Fibroblast of skin of right quadriceps (primary cell): ENCODE data around the gene FAM13A.

ENCODE experiments used
- DNase-seq: peaks from one replicate; pipeline ENCODE4 v3.0.0-alpha.2; 2013

The FAM13A gene

GRCh38 chr4:88828842-88829571 is 228.0 kb downstream of the FAM13A start:
- DNase-seq = no peak

- no peak for DNase-seq
Observed at GRCh38 chr4:88827442-88827841, 229.5 kb downstream of the FAM13A start.

GRCh38 chr4:88826771-88827170 is 230.2 kb downstream of the FAM13A start:
- no peak for DNase-seq

GRCh38 chr4:88825931-88826330 is 231.1 kb downstream of the FAM13A start:
- DNase-seq = no peak

- peak; percentile 91 for DNase-seq
Observed at GRCh38 chr4:88823058-88823919, 233.7 kb downstream of the FAM13A start.

- no peak for DNase-seq
Observed at GRCh38 chr4:88822034-88822789, 234.8 kb downstream of the FAM13A start.

- no peak for DNase-seq
Observed at GRCh38 chr4:88821522-88821921, 235.5 kb downstream of the FAM13A start.

GRCh38 chr4:88820698-88821415 is 236.1 kb downstream of the FAM13A start:
- DNase-seq = no peak

- DNase-seq = no peak
Observed at GRCh38 chr4:88819818-88820697, 236.9 kb downstream of the FAM13A start.

- DNase-seq = peak; percentile 36
Observed at GRCh38 chr4:88818631-88819470, 238.1 kb downstream of the FAM13A start.

- no peak for DNase-seq
Observed at GRCh38 chr4:88817740-88818139, 239.2 kb downstream of the FAM13A start.

GRCh38 chr4:88816360-88816759 is 240.6 kb downstream of the FAM13A start:
- no peak for DNase-seq

GRCh38 chr4:88814043-88814617 is 242.9 kb downstream of the FAM13A start:
- DNase-seq = no peak

- no peak for DNase-seq
Observed at GRCh38 chr4:88813013-88813412, 244.0 kb downstream of the FAM13A start.

GRCh38 chr4:88812420-88812819 is 244.6 kb downstream of the FAM13A start:
- DNase-seq = no peak

- no peak for DNase-seq
Observed at GRCh38 chr4:88811904-88812303, 245.1 kb downstream of the FAM13A start.

- DNase-seq = no peak
Observed at GRCh38 chr4:88810325-88810724, 246.7 kb downstream of the FAM13A start.

GRCh38 chr4:88809576-88810219 is 247.3 kb downstream of the FAM13A start:
- no peak for DNase-seq

GRCh38 chr4:88809101-88809500 is 247.9 kb downstream of the FAM13A start:
- DNase-seq = no peak

- peak; percentile 7 for DNase-seq
Observed at GRCh38 chr4:88807499-88807898, 249.5 kb downstream of the FAM13A start.
